ENCODE measurements around the gene ANTXR1.

ANTXR1 gene

DNA sequence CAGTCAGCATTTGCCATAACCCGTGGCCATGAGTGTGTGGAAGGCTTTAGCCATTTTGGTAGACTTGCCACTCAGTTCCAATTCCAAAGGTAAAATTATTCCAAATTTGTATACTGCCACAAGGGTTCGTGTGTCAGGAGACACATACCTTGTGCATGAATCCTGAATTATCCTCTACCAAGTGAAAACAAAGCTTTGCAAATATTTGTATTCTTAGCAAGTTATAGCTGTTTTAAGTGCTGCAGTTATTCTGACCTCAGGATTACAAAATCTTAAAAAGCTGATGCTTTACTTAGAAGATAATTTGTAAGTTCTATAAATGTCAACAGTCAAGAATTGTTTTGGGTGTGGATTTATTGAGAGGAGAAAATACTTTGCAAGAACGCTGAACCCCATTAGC is 100.6 kb downstream of the ANTXR1 start:
- TF ChIP-seq, protein P1, sequence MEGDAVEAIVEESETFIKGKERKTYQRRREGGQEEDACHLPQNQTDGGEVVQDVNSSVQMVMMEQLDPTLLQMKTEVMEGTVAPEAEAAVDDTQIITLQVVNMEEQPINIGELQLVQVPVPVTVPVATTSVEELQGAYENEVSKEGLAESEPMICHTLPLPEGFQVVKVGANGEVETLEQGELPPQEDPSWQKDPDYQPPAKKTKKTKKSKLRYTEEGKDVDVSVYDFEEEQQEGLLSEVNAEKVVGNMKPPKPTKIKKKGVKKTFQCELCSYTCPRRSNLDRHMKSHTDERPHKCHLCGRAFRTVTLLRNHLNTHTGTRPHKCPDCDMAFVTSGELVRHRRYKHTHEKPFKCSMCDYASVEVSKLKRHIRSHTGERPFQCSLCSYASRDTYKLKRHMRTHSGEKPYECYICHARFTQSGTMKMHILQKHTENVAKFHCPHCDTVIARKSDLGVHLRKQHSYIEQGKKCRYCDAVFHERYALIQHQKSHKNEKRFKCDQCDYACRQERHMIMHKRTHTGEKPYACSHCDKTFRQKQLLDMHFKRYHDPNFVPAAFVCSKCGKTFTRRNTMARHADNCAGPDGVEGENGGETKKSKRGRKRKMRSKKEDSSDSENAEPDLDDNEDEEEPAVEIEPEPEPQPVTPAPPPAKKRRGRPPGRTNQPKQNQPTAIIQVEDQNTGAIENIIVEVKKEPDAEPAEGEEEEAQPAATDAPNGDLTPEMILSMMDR (IDR thresholded peaks at IDR 0.05; ENCODE audit: low read depth, low read length): no peak
- H3K4me3 ChIP-seq (ENCODE audit: low read depth, low read length): no peak overlapping the region
- no peaks in the 10 kb centered on the region for H3K9me3 ChIP-seq
- no peaks in the 10 kb centered on the region for H3K27me3 ChIP-seq
- no peak for DNase-seq
- no peaks in the 10 kb centered on the region for H3K4me1 ChIP-seq
- no peaks in the 10 kb centered on the region for H3K36me3 ChIP-seq

DNA sequence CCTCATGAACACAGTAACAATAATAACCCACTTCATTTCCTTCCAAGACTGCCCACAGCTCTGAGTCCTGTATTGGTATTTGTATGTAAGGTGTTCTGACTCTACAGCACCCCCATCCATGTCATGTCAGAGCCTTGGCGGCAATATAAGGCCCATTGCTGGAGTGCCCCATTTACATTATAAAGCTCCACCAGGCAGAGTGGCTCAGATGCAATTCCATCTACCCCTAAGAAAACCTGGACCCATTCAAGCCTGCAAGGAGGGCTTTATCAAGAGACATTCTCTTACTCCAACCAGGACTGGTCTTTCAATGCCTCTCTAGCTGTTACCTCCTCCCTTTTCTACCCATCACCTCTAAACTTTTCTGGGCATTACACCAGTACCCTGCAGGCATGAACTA is 101.6 kb downstream of the ANTXR1 start:
- TF ChIP-seq, protein P1 (IDR thresholded peaks at IDR 0.05; ENCODE audit: low read depth, low read length): no peak
- Histone ChIP-seq H3K27me3 (no peaks in the 10 kb centered on the region), H3K4me1 (no peaks in the 10 kb centered on the region), H3K9me3 (no peaks in the 10 kb centered on the region), H3K4me3 (ENCODE audit: low read depth, low read length) (no peak overlapping the region), H3K36me3 (no peaks in the 10 kb centered on the region)
- no peak for DNase-seq

DNA sequence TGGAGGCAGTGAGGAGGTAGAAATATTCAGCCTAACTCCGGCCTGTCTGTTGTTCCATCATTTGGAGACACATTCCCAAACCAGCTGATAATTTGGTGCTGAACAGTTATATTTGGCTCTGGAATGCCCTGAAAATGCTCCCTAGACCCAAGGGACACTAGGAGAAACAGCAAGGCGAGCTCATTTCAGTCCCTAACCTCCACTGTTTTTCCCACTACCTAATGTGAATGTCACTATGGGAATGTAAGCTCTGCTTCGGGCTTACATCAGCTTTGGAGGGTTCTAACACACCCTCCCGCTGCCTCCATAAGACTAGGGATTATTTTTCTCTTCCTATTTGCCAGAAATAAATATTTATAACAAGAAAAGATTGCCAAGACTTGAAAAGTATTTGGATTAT is 103.5 kb downstream of the ANTXR1 start:
- TF ChIP-seq, protein P1 (IDR thresholded peaks at IDR 0.05; ENCODE audit: low read depth, low read length): no peak
- H3K27me3 ChIP-seq: no peaks in the 10 kb centered on the region
- no peaks in the 10 kb centered on the region for H3K9me3 ChIP-seq
- no peaks in the 10 kb centered on the region for H3K4me1 ChIP-seq
- no peaks in the 10 kb centered on the region for H3K36me3 ChIP-seq
- no peak overlapping the region for H3K4me3 ChIP-seq (ENCODE audit: low read depth, low read length)
- DNase-seq: no peak

DNA sequence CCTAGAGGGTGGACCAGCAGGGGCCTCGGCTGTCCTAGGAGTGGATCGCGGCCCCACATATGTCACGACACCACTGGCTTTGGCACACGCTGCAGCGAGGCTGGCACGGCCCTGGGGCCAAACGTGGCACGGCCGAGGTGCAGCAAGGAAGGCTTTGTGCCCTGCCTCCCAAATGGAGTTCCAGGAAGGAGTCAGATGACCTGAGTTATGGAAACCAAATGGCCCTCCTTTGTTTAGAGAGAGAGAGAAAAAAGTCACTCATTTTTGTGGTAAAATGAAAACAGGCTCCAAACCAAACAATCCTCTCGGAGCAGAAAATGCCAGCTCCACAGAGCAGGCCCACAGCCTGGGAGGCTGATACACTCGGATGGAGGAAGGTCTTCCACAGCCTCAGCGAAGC is 105.6 kb downstream of the ANTXR1 start:
- no peaks in the 10 kb centered on the region for H3K9me3 ChIP-seq
- no peak for DNase-seq
- H3K36me3 ChIP-seq: no peaks in the 10 kb centered on the region
- TF ChIP-seq, protein P1 (IDR thresholded peaks at IDR 0.05; ENCODE audit: low read depth, low read length): no peak
- H3K27me3 ChIP-seq: no peaks in the 10 kb centered on the region
- H3K4me3 ChIP-seq (ENCODE audit: low read depth, low read length): no peak overlapping the region
- no peaks in the 10 kb centered on the region for H3K4me1 ChIP-seq

DNA sequence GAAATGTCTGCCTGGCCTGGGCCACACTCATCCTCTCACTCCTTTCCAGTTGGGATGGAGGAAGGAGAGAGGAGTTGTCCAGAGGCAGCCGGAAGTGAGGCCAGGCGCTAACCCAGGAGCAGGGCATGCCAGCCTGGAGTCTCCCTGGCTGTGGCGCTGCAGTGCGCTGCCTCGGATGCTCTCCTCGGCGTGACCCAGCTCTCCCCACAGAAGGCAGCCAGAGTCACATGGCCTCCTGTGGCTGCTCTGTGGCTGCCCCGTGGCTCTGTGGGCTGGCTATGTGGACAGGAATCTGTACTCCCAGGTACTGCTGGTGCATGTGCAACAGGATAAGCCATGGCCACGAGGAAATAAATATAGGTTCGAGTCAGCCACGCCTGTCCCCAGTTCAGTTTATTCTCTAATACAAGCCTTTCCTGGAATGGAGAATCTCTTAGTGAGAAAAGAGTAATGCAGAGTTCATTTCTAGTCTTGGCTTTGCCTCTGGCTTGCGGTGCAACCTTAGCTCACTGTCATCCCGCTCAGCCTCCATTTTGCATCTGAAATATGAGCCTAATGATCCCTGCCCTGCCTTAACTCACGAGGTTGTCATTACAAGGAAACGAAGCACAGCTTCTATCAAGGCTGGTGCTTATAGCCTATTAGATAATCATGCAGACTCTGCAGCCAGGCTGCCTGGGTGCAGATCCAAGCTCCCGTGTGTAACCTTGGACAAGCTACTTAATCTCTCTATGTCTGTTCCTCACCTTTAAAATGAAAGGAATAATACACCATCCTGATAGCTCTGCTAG is 106.3 kb downstream of the ANTXR1 start:
- DNase-seq: no peak
- H3K4me3 ChIP-seq (ENCODE audit: low read depth, low read length): no peak overlapping the region
- H3K27me3 ChIP-seq: no peaks in the 10 kb centered on the region
- no peaks in the 10 kb centered on the region for H3K9me3 ChIP-seq
- H3K36me3 ChIP-seq: no peaks in the 10 kb centered on the region
- H3K4me1 ChIP-seq: no peaks in the 10 kb centered on the region
- TF ChIP-seq, protein P1 (IDR thresholded peaks at IDR 0.05; ENCODE audit: low read depth, low read length): no peak

DNA sequence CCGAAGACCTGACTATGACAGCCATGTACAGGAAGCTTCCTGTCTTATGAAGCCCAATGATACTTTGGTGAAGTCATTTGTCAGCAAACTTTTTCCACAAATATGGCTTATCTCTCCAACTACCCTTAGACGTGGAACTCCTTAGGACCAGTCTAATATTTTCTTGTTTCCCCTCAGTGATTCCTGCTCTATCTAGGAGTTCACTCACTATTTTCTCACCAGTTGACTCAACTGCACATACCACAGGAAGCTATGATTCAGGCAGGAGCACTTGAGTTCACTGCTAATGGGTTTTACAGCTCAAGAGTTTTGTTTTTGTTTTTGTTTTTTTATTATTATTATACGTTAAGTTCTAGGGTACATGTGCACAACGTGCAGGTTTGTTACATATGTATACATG is 109.3 kb downstream of the ANTXR1 start:
- H3K9me3 ChIP-seq: no peaks in the 10 kb centered on the region
- no peak overlapping the region for H3K4me3 ChIP-seq (ENCODE audit: low read depth, low read length)
- H3K4me1 ChIP-seq: no peaks in the 10 kb centered on the region
- no peak for DNase-seq
- H3K27me3 ChIP-seq: no peaks in the 10 kb centered on the region
- no peaks in the 10 kb centered on the region for H3K36me3 ChIP-seq
- TF ChIP-seq, protein P1 (IDR thresholded peaks at IDR 0.05; ENCODE audit: low read depth, low read length): no peak

All from BE2C (cell line).